Neuronal stem cell (in vitro differentiated cells): Measurements from ENCODE around the gene PNMA1.

Experiments
- DNase-seq: peaks from one replicate; pipeline ENCODE4 v3.0.0-alpha.2; 2013; ENCODE audit warnings: low spot score
- H2AFZ ChIP-seq: one replicate; pipeline ENCODE4 v1.6.1; 2013; ENCODE audit warnings: mild to moderate bottlenecking, low read length, inconsistent platforms
- H2AK5ac ChIP-seq: 2 replicates; pipeline ENCODE4 v1.6.1; 2013; ENCODE audit warnings: low read depth, mild to moderate bottlenecking, inconsistent platforms, low read length, moderate library complexity, mixed read lengths
- H2BK120ac ChIP-seq: 2 replicates; pipeline ENCODE4 v1.6.1; 2013; ENCODE audit warnings: low read depth, mild to moderate bottlenecking, inconsistent platforms, low read length, moderate library complexity, mixed read lengths
- H2BK12ac ChIP-seq: one replicate; pipeline ENCODE4 v1.6.1; 2013; ENCODE audit warnings: low read length, inconsistent platforms
- H2BK15ac ChIP-seq: 2 replicates; pipeline ENCODE4 v1.6.1; 2013; ENCODE audit warnings: mild to moderate bottlenecking, low read length, inconsistent platforms, mixed read lengths
- H2BK5ac ChIP-seq: one replicate; pipeline ENCODE4 v1.6.1; 2013; ENCODE audit warnings: inconsistent platforms, mild to moderate bottlenecking, low read length, moderate library complexity
- H3K14ac ChIP-seq: one replicate; pipeline ENCODE4 v1.6.1; 2013; ENCODE audit warnings: low read length, inconsistent platforms
- H3K18ac ChIP-seq: 2 replicates; pipeline ENCODE4 v1.6.1; 2013; ENCODE audit warnings: low read length, inconsistent platforms
- H3K23ac ChIP-seq: 2 replicates; pipeline ENCODE4 v1.6.1; 2013; ENCODE audit warnings: low read depth, mild to moderate bottlenecking, mixed read lengths, low read length, inconsistent platforms; ENCODE audit not compliant: poor library complexity
- H3K27ac ChIP-seq: replicated peaks from 3 replicates; pipeline ENCODE4 v1.5.1; 2013; ENCODE audit warnings: low read length, inconsistent platforms
- H3K27me3 ChIP-seq, 3 experiments: 2 replicates each; pipeline ENCODE4 v1.6.1; 2013; ENCODE audit warnings: low read length in 3 of 3, mild to moderate bottlenecking in 2 of 3, inconsistent platforms in 1 of 3, low read depth in 1 of 3, mixed read lengths in 1 of 3, moderate library complexity in 1 of 3; ENCODE audit not compliant: control insufficient read depth in 3 of 3, insufficient read depth in 3 of 3
- H3K36me3 ChIP-seq, 2 donors: replicated peaks in 1 of 2; 2 replicates each; pipeline ENCODE4 v1.6.1; 2013; ENCODE audit warnings: low read length in 2 of 2; ENCODE audit not compliant: control insufficient read depth in 2 of 2, insufficient read depth in 2 of 2
- H3K4ac ChIP-seq: 2 replicates; pipeline ENCODE4 v1.6.1; 2013; ENCODE audit warnings: inconsistent platforms, mild to moderate bottlenecking, low read length, moderate library complexity
- H3K4me1 ChIP-seq, 2 donors: 1 replicate in 1 of 2; 2 replicates in 1 of 2; pipeline ENCODE4 v1.6.1; 2013; ENCODE audit warnings: low read length in 2 of 2, low read depth in 1 of 2; ENCODE audit not compliant: control insufficient read depth in 2 of 2, insufficient read depth in 1 of 2
- H3K4me2 ChIP-seq: one replicate; pipeline ENCODE4 v1.6.1; 2013; ENCODE audit warnings: mild to moderate bottlenecking, low read length, inconsistent platforms; ENCODE audit not compliant: insufficient read depth, poor library complexity, severe bottlenecking
- H3K4me3 ChIP-seq, 2 donors: 2 replicates each; pipeline ENCODE4 v1.5.1; 2013; ENCODE audit warnings: low read length in 2 of 2, mild to moderate bottlenecking in 2 of 2, inconsistent platforms in 1 of 2, moderate library complexity in 1 of 2
- H3K79me1 ChIP-seq: one replicate; pipeline ENCODE4 v1.6.1; 2013; ENCODE audit warnings: low read depth, mild to moderate bottlenecking, inconsistent platforms, low read length, moderate library complexity
- H3K9ac ChIP-seq: one replicate; pipeline ENCODE4 v1.6.1; 2013; ENCODE audit warnings: mild to moderate bottlenecking, low read depth, low read length, inconsistent platforms; ENCODE audit not compliant: poor library complexity
- H3K9me3 ChIP-seq, 2 donors: replicated peaks in 1 of 2; 2 replicates each; pipeline versions ENCODE3 to v1.6.1; 2013; ENCODE audit warnings: low read length in 2 of 2, mild to moderate bottlenecking in 2 of 2, inconsistent platforms in 1 of 2, low read depth in 1 of 2, mixed read lengths in 1 of 2, moderate library complexity in 1 of 2; ENCODE audit not compliant: control insufficient read depth in 2 of 2, insufficient read depth in 1 of 2
- H4K8ac ChIP-seq: one replicate; pipeline ENCODE4 v1.6.1; 2013; ENCODE audit warnings: low read depth, mild to moderate bottlenecking, inconsistent platforms, low read length, moderate library complexity
- H4K91ac ChIP-seq: one replicate; pipeline ENCODE4 v1.6.1; 2013; ENCODE audit warnings: low read length, low read depth, mild to moderate bottlenecking, inconsistent platforms; ENCODE audit not compliant: poor library complexity
- WGBS, 2 donors: extraction: QIAGEN DNeasy Blood & Tissue Kit; methylation state at CpG; one replicate each; pipeline ENCODE4 v1.1.7; 2013; ENCODE audit warnings: missing lambda C conversion rate in 2 of 2, mixed read lengths in 1 of 2; ENCODE audit not compliant: insufficient read length in 2 of 2, insufficient replicate concordance in 1 of 2; ENCODE audit errors: extremely low coverage in 2 of 2; 5-methylcytosine and 5-hydroxymethylcytosine counted together

Gene PNMA1

DNA sequence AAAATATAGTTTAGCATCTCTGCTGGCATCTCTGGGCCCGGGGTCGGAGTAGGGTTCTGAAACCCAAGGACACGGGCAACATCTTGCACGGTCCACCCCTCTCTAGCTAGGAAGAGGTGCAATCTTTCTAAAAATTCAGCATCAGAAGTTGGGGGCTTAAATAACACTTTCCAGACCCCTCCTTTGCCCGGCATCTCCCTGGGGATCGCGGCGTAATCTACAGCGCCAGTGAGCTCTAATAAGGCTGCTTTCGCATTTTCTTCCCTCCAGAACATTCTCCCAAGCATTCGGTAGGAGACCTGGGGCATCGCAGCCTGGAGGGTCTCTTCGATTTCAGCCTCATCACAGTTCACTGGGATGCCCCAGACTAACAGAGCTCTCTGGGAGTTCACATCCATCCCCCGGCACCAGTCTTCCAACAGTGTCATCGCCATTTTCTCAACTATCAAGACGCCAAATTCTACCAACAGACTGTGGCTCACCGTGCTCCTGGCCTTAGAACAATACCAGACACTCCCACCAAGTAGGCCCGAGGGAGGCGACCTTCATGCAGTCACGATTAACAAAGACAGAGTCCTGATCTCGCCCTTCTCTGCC is 880 bp downstream of the PNMA1 start:
- no peaks in the 10 kb centered on the region for H3K27me3 ChIP-seq
- no peak overlapping the region for H2BK12ac ChIP-seq
- H3K36me3 ChIP-seq, result peaks cover 2 to 47% of the 10 kb centered on the region in 2 donors
- H3K27ac ChIP-seq, result peak overlapping the region; percentile 96
- peak overlapping the region; percentile 91 for H2BK5ac ChIP-seq
- H2BK120ac ChIP-seq, result peak overlapping the region; percentile 61
- peak overlapping the region; percentile 98 for H3K18ac ChIP-seq
- peak overlapping the region; percentile 97 for H3K23ac ChIP-seq
- DNase-seq, result no peak
- peak overlapping the region; percentile 97 for H3K9ac ChIP-seq
- no peak overlapping the region for H4K8ac ChIP-seq
- H3K14ac ChIP-seq, result peak overlapping the region; percentile 99
- H2BK15ac ChIP-seq, result peak overlapping the region; percentile 97
- no CpG with 5 or more reads among the region's 21 CpGs for WGBS, 2 donors
- peaks cover 17 to 21% of the 10 kb centered on the region in 2 donors for H3K4me1 ChIP-seq
- peak overlapping the region; percentile 66 for H2AK5ac ChIP-seq
- H3K9me3 ChIP-seq, result peaks cover 0 to 2% of the 10 kb centered on the region in 2 donors
- H3K79me1 ChIP-seq, result peaks cover 9% of the 10 kb centered on the region
- H3K4ac ChIP-seq, result peak overlapping the region; percentile 98
- peak overlapping the region; percentile 95 to 99 for H3K4me3 ChIP-seq
- H4K91ac ChIP-seq, result no peak overlapping the region
- H3K4me2 ChIP-seq, result peak overlapping the region; percentile 96
- peak overlapping the region; percentile 93 for H2AFZ ChIP-seq

DNA sequence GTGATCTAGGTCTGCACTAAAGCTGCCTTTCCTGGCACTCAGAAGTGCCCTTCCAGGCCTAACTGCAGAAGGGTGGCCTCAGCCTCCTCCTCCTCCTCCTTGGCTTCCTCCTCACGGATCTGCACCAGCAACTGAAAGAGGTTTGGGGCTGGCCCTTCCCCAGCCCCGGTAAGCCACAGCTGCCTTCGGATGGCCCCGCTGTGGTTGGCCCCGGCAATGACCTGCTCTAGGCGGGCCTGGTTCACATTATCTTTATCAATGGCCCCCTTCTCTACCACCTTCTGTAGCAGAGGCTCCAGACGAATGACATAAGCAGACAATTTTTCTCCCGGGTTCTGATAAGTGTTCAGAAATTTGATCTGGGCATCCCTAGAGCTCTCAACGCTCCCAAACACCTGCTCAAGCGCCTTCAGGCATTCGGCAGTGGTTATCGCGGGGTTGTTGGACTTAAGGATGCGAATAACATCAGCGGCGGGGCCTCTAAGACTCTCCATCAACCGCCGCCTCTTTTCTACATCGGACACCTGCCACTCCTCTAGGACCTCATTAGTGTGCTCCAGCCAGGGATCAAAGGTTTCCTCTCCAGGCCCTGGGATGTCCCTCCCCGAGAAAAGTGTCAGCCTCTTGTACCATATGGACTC is 1.5 kb downstream of the PNMA1 start:
- Histone ChIP-seq H2AFZ (no peak overlapping the region), H3K9ac (peak overlapping the region; percentile 95), H3K4me1 (peaks cover 14 to 17% of the 10 kb centered on the region in 2 donors), H3K14ac (peak overlapping the region; percentile 59), H3K23ac (no peak overlapping the region), H3K4me2 (peak overlapping the region; percentile 96), H3K18ac (peak overlapping the region; percentile 12), H3K27me3 (no peaks in the 10 kb centered on the region), H3K4me3 (peak overlapping the region; percentile 95 to 99), H3K27ac (no peak overlapping the region), H4K8ac (no peak overlapping the region), H3K4ac (no peak overlapping the region), H2BK5ac (no peak overlapping the region), H3K36me3 (peaks cover 2 to 41% of the 10 kb centered on the region in 2 donors), H2BK15ac (no peak overlapping the region), H4K91ac (no peak overlapping the region), H2AK5ac (peak overlapping the region; percentile 66), H2BK12ac (no peak overlapping the region), H3K9me3 (peaks cover 0 to 2% of the 10 kb centered on the region in 2 donors), H2BK120ac (no peak overlapping the region), H3K79me1 (peaks cover 9% of the 10 kb centered on the region)
- peak; percentile 21 for DNase-seq
- no CpG with 5 or more reads among the region's 20 CpGs for WGBS, 2 donors

GRCh38 chr14:73712071-73712506 is 2.1 kb downstream of the PNMA1 start:
- Histone ChIP-seq H3K9ac (peak overlapping the region; percentile 95), H3K4me1 (peaks cover 12 to 14% of the 10 kb centered on the region in 2 donors), H2BK120ac (no peak overlapping the region), H3K4me3 (peak overlapping the region; percentile 95 to 99), H3K9me3 (peaks cover 0 to 2% of the 10 kb centered on the region in 2 donors), H4K91ac (no peak overlapping the region), H3K36me3 (peaks cover 2 to 35% of the 10 kb centered on the region in 2 donors), H3K79me1 (peaks cover 6% of the 10 kb centered on the region), H3K18ac (no peak overlapping the region), H2BK5ac (no peak overlapping the region), H2AFZ (no peak overlapping the region), H3K14ac (no peak overlapping the region), H2BK12ac (no peak overlapping the region), H3K23ac (no peak overlapping the region), H3K4ac (no peak overlapping the region), H2AK5ac (no peak overlapping the region), H3K27me3 (no peaks in the 10 kb centered on the region), H3K27ac (no peak overlapping the region), H3K4me2 (peak overlapping the region; percentile 96), H2BK15ac (no peak overlapping the region), H4K8ac (no peak overlapping the region)
- no CpG with 5 or more reads among the region's 11 CpGs for WGBS, 2 donors
- DNase-seq, result no peak

GRCh38 chr14:73710737-73711136 is 3.4 kb downstream of the PNMA1 start:
- no peak overlapping the region for H3K4me2 ChIP-seq
- no peak overlapping the region for H3K27ac ChIP-seq
- no CpG with 5 or more reads among the region's 5 CpGs for WGBS, 2 donors
- H3K14ac ChIP-seq, result no peak overlapping the region
- no peak overlapping the region for H3K9ac ChIP-seq
- peaks cover 7 to 12% of the 10 kb centered on the region in 2 donors for H3K4me1 ChIP-seq
- no peaks in the 10 kb centered on the region for H3K27me3 ChIP-seq
- no peak overlapping the region for H2BK5ac ChIP-seq
- peaks cover 0 to 25% of the 10 kb centered on the region in 2 donors for H3K36me3 ChIP-seq
- no peak overlapping the region for H2BK120ac ChIP-seq
- no peak overlapping the region for H2AK5ac ChIP-seq
- no peak overlapping the region for H4K8ac ChIP-seq
- no peak for DNase-seq
- H2BK15ac ChIP-seq, result no peak overlapping the region
- H3K4ac ChIP-seq, result no peak overlapping the region
- H3K9me3 ChIP-seq, result peaks cover 0 to 2% of the 10 kb centered on the region in 2 donors
- no peak overlapping the region for H3K4me3 ChIP-seq
- H2BK12ac ChIP-seq, result no peak overlapping the region
- H4K91ac ChIP-seq, result no peak overlapping the region
- no peak overlapping the region for H2AFZ ChIP-seq
- H3K18ac ChIP-seq, result no peak overlapping the region
- H3K79me1 ChIP-seq, result peaks cover 6% of the 10 kb centered on the region
- no peak overlapping the region for H3K23ac ChIP-seq
